22Rv1 (cell line): ENCODE results near the gene HS6ST3.

Experiments
- CTCF ChIP-seq: fragments of 450-650 bp; IDR thresholded peaks from 2 replicates; pipeline ENCODE4 v1.5.1; 2017; ENCODE audit warnings: mild to moderate bottlenecking
- ZFX ChIP-seq: fragments of 450-650 bp; IDR thresholded peaks from 2 replicates; pipeline ENCODE4 v1.6.1; 2017; ENCODE audit warnings: antibody characterized with exemption, borderline replicate concordance

DNA sequence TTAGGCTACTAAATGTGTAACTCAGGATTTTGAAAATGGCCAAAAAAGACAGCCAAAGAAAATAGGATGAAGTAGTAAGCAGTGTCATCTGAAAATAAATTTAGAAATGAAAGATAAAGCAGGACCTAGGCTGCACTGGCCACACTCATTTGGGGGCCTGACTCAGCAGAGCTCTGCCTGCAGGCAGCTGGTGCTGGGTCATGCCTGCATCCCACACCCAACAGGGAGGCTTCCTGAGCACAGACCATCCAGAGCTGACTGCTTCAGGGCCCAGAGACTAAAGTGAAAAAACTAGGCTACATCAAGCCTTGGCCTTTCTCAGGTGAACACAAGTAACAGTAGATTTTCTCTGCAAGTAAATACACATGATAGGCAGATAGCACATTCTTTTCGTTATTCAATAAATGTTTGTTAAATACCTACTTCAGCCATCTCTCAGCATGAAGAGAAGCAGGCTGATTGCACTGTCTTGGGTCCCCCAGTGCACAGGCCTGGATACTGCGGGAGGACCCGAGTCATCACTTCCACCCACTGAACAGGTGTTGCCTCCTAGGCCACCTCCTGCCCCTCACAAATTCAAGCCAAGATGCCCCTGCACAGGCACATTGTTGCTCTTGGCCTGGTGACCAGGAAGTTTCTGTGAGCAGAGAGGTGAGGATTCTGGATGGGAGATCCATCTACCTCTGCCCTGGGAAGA lies 620.4 kb downstream of the HS6ST3 start:
- no peak for TF ChIP-seq CTCF
- no peak for TF ChIP-seq ZFX
